ENCODE results near the gene ZEB2. TPM values are rescaled to one million over a fixed set of nuclear protein-coding genes. Genes with fewer than 3 reads are reported as not detected.
A peak's percentile ranks its signal among the peaks of the same experiment; 100 is the strongest.

Gene ZEB2
- total RNA-seq, 1 donor from 2014 or later, result 0.26 TPM

DNA sequence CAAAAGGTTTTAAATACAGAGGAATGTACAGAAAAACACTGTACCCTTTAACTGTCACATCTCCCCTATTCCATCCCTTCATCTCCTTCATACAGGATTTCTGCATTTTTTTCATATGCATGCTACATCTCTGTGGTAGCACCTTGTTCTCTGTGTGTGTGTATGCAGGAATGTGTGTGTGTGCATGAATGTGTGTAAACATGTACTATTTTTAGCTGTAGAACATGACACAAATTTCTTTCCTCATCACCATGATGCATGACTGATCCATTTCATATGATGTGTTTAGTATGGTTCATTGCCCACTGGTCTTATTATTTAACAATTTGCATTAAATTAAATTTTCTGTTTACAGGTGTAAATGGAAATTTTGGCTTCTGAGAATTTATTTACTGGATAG is 21.5 kb upstream of the ZEB2 start:
- Histone ChIP-seq H3K27me3 (ENCODE audit: control insufficient read depth, insufficient read depth, low read length) (no peaks in the 10 kb centered on the region), H3K36me3 (ENCODE audit: control insufficient read depth, insufficient read depth, low read length) (no peaks in the 10 kb centered on the region), H3K4me3 (ENCODE audit: low read depth, low read length) (no peak overlapping the region)
- DNase-seq (ENCODE audit: low read depth) (peak; percentile 21), FAIRE-seq (no peak)
- TF ChIP-seq, protein P1, sequence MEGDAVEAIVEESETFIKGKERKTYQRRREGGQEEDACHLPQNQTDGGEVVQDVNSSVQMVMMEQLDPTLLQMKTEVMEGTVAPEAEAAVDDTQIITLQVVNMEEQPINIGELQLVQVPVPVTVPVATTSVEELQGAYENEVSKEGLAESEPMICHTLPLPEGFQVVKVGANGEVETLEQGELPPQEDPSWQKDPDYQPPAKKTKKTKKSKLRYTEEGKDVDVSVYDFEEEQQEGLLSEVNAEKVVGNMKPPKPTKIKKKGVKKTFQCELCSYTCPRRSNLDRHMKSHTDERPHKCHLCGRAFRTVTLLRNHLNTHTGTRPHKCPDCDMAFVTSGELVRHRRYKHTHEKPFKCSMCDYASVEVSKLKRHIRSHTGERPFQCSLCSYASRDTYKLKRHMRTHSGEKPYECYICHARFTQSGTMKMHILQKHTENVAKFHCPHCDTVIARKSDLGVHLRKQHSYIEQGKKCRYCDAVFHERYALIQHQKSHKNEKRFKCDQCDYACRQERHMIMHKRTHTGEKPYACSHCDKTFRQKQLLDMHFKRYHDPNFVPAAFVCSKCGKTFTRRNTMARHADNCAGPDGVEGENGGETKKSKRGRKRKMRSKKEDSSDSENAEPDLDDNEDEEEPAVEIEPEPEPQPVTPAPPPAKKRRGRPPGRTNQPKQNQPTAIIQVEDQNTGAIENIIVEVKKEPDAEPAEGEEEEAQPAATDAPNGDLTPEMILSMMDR (IDR thresholded peaks at IDR 0.05; ENCODE audit: insufficient read depth, low read length, severe bottlenecking), result no peak

- TF ChIP-seq, protein P1 (IDR thresholded peaks at IDR 0.05; ENCODE audit: insufficient read depth, low read length, severe bottlenecking), result no peak
- DNase-seq (ENCODE audit: low read depth) (no peak), FAIRE-seq (no peak)
- Histone ChIP-seq H3K4me3 (ENCODE audit: low read depth, low read length) (no peak overlapping the region), H3K27me3 (ENCODE audit: control insufficient read depth, insufficient read depth, low read length) (no peaks in the 10 kb centered on the region), H3K36me3 (ENCODE audit: control insufficient read depth, insufficient read depth, low read length) (no peaks in the 10 kb centered on the region)
These were observed 19.4 kb upstream of the ZEB2 start for GRCh38 chr2:144539289-144539782.

- no peaks in the 10 kb centered on the region for H3K27me3 ChIP-seq (ENCODE audit: control insufficient read depth, insufficient read depth, low read length)
These were observed 15.4 kb upstream of the ZEB2 start for GRCh38 chr2:144535300-144535699.

DNA sequence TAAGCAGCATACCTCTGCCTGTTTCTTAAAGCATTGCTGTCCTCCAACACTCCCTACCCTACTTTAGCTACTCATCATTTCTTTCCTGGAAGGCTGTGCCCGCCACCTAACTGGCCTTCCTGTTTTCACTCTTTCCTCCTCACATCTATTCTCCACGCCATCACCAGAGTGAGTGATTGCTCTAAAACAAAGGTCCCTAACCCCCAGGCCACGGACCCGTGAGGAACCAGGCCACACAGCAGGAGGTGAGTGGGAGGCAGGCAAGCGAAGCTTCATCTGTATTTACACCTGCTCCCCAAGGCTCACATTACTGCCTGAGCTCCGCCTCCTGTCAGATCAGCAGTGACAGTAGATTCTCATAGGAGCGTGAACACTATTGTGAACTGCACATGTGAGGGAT is 13.3 kb upstream of the ZEB2 start:
- Histone ChIP-seq H3K27me3 (ENCODE audit: control insufficient read depth, insufficient read depth, low read length) (peaks cover 2% of the 10 kb centered on the region), H3K4me3 (ENCODE audit: low read depth, low read length) (no peak overlapping the region), H3K36me3 (ENCODE audit: control insufficient read depth, insufficient read depth, low read length) (no peaks in the 10 kb centered on the region)
- DNase-seq (ENCODE audit: low read depth), result no peak
- TF ChIP-seq, protein P1 (IDR thresholded peaks at IDR 0.05; ENCODE audit: insufficient read depth, low read length, severe bottlenecking), result no peak
- FAIRE-seq, result peak; percentile 18

More at GRCh38 chr2:144535300-144535699, 15.4 kb upstream of the ZEB2 start:
- Histone ChIP-seq H3K4me3 (ENCODE audit: low read depth, low read length) (no peak overlapping the region), H3K36me3 (ENCODE audit: control insufficient read depth, insufficient read depth, low read length) (no peaks in the 10 kb centered on the region)
- no peak for DNase-seq (ENCODE audit: low read depth)
- TF ChIP-seq, protein P1 (IDR thresholded peaks at IDR 0.05; ENCODE audit: insufficient read depth, low read length, severe bottlenecking), result no peak
- FAIRE-seq, result no peak

- TF ChIP-seq, protein P1 (IDR thresholded peaks at IDR 0.05; ENCODE audit: insufficient read depth, low read length, severe bottlenecking), result no peak
These were observed 10.7 kb upstream of the ZEB2 start for GRCh38 chr2:144530596-144530995.

DNA sequence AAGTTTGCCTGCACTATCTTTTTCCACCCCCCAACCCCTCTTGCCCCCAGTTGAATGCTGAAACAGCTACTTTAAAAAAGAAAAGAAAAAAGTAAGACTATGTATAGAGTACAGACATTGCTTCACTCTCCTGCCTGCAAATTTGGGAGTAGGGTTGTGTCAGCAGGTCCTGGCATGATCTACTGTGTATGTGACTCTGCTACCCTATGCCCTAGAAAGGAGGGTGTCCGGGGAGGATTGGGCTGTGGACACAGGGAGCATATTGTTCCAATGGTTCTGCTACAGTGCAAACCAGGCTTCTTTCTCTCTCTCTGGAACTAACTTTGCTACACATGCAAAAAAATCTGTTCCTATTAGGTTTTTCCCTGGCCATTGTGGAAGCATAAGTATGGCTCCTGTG is 9.9 kb upstream of the ZEB2 start:
- peaks cover 8% of the 10 kb centered on the region for H3K27me3 ChIP-seq (ENCODE audit: control insufficient read depth, insufficient read depth, low read length)
- no peak for FAIRE-seq
- H3K36me3 ChIP-seq (ENCODE audit: control insufficient read depth, insufficient read depth, low read length), result no peaks in the 10 kb centered on the region
- peak; percentile 10 for DNase-seq (ENCODE audit: low read depth)
- TF ChIP-seq, protein P1 (IDR thresholded peaks at IDR 0.05; ENCODE audit: insufficient read depth, low read length, severe bottlenecking), result no peak
- H3K4me3 ChIP-seq (ENCODE audit: low read depth, low read length), result no peak overlapping the region

More at GRCh38 chr2:144530596-144530995, 10.7 kb upstream of the ZEB2 start:
- H3K4me3 ChIP-seq (ENCODE audit: low read depth, low read length), result no peak overlapping the region
- DNase-seq (ENCODE audit: low read depth), result no peak
- H3K36me3 ChIP-seq (ENCODE audit: control insufficient read depth, insufficient read depth, low read length), result no peaks in the 10 kb centered on the region
- H3K27me3 ChIP-seq (ENCODE audit: control insufficient read depth, insufficient read depth, low read length), result peaks cover 7% of the 10 kb centered on the region
- FAIRE-seq, result no peak

All from bronchial epithelial cell (primary cell).